ENCODE measurements around the gene IDNK.

The IDNK gene

DNA sequence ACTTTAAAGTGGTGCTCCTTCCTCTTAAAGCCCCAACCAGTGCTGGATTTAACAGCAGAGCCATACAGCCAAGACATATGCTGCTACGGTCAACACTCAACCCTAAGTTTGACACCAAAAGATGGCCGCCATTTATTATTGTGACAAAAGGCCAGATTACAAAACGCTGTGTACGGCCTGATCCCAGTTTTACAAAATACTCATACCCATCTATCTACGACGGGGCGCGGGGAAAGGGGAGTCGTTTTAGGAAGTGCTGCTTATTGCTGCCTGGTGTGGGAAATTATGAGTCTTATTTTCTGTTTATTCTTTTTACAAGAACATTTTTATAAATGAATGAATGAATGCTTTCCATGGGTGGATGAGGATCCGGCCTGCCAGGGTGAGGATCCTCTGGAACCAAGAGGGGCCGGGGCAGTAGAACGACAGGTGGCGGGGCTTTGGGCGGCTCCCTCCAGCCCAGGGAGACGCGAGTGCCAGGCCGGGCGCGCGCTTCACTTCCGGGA lies 457 bp upstream of the IDNK start:
- Histone ChIP-seq H3K4me1 (peaks cover 4% of the 10 kb centered on the region), H3K9ac (peak overlapping the region; percentile 61), H3K4me2 (ENCODE audit: low read length) (peak overlapping the region; percentile 80), H3K4me3 (ENCODE audit: low read depth, low read length) (peak overlapping the region; percentile 69), H3K27ac (peak overlapping the region; percentile 82), H3K36me3 (ENCODE audit: control insufficient read depth, insufficient read depth, low read length) (no peaks in the 10 kb centered on the region), H3K9me3 (ENCODE audit: control insufficient read depth, low read length) (no peaks in the 10 kb centered on the region), H2AFZ (peak overlapping the region; percentile 80), H3K27me3 (ENCODE audit: control insufficient read depth, insufficient read depth, low read length) (no peaks in the 10 kb centered on the region), H3K79me2 (no peaks in the 10 kb centered on the region)
- TF ChIP-seq, protein P1, sequence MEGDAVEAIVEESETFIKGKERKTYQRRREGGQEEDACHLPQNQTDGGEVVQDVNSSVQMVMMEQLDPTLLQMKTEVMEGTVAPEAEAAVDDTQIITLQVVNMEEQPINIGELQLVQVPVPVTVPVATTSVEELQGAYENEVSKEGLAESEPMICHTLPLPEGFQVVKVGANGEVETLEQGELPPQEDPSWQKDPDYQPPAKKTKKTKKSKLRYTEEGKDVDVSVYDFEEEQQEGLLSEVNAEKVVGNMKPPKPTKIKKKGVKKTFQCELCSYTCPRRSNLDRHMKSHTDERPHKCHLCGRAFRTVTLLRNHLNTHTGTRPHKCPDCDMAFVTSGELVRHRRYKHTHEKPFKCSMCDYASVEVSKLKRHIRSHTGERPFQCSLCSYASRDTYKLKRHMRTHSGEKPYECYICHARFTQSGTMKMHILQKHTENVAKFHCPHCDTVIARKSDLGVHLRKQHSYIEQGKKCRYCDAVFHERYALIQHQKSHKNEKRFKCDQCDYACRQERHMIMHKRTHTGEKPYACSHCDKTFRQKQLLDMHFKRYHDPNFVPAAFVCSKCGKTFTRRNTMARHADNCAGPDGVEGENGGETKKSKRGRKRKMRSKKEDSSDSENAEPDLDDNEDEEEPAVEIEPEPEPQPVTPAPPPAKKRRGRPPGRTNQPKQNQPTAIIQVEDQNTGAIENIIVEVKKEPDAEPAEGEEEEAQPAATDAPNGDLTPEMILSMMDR (IDR thresholded peaks at IDR 0.05), result no peak

DNA sequence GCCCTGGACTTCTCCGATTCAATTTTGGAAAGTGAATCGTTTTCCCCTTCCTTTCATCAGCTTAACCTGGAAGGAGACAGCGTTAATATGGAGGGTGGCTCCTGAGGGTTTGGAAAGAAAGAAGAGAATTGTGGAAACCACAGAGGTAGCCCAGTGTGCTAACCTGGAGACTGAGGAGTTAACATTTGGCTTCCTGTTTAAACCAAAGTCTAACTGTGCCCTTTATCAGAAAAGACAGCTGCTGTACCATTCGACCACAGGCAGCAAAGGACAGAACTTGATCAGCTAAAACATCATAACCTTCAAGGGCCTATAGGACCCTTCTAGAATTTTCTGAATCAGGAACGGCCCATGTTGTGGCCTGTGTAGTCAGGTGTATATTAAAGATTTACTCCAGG lies 735 bp downstream of the IDNK start:
- TF ChIP-seq, protein P1 (IDR thresholded peaks at IDR 0.05), result no peak
- H3K4me1 ChIP-seq, result peaks cover 5% of the 10 kb centered on the region
- peak overlapping the region; percentile 69 for H3K4me3 ChIP-seq (ENCODE audit: low read depth, low read length)
- H3K27ac ChIP-seq, result peak overlapping the region; percentile 82
- peak overlapping the region; percentile 80 for H2AFZ ChIP-seq
- H3K4me2 ChIP-seq (ENCODE audit: low read length), result peak overlapping the region; percentile 80
- no peaks in the 10 kb centered on the region for H3K79me2 ChIP-seq
- no peaks in the 10 kb centered on the region for H3K36me3 ChIP-seq (ENCODE audit: control insufficient read depth, insufficient read depth, low read length)
- no peak overlapping the region for H3K9ac ChIP-seq
- H3K9me3 ChIP-seq (ENCODE audit: control insufficient read depth, low read length), result no peaks in the 10 kb centered on the region
- H3K27me3 ChIP-seq (ENCODE audit: control insufficient read depth, insufficient read depth, low read length), result no peaks in the 10 kb centered on the region

DNA sequence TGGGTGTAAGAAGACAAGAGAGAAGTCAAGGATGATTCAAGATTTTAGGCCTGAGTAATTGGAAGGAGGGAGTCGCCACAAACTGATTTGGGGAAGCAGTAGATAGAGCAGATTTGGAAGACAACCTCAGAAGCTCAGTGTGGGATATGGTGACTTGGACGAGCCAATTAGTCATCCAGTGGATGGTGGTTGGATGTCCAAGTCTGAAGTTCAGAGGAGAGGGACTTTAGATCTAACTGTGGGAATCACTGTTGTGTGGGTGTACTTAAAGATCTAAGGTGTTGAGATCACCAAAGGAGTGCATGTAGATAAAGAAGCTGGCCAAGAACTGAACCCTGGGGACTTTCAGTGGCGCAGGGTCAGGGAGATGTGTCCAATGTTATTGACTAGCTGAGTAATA lies 2.2 kb downstream of the IDNK start:
- H3K4me2 ChIP-seq (ENCODE audit: low read length), result no peak overlapping the region
- H3K9ac ChIP-seq, result no peak overlapping the region
- H3K9me3 ChIP-seq (ENCODE audit: control insufficient read depth, low read length), result no peaks in the 10 kb centered on the region
- no peaks in the 10 kb centered on the region for H3K36me3 ChIP-seq (ENCODE audit: control insufficient read depth, insufficient read depth, low read length)
- no peaks in the 10 kb centered on the region for H3K27me3 ChIP-seq (ENCODE audit: control insufficient read depth, insufficient read depth, low read length)
- no peak overlapping the region for H3K27ac ChIP-seq
- H2AFZ ChIP-seq, result no peak overlapping the region
- H3K4me1 ChIP-seq, result peaks cover 18% of the 10 kb centered on the region
- TF ChIP-seq, protein P1 (IDR thresholded peaks at IDR 0.05), result no peak
- no peak overlapping the region for H3K4me3 ChIP-seq (ENCODE audit: low read depth, low read length)
- no peaks in the 10 kb centered on the region for H3K79me2 ChIP-seq

DNA sequence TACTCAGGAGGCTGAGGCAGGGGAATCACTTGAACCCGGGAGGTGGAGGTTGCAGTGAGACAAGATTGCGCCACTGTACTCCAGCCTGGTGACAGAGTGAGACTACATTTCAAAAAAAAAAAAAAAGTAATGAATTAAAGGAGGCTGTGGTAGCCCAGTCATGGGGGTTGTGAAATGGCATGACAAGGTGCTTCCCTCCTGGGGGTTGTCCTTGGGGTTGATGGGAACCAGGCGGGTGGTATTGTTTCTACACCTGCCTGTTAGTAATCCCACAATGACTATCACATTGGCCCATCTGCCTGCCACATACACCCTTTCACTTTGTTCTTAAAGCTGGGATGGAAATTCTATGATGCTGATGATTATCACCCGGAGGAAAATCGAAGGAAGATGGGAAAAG lies 5.6 kb downstream of the IDNK start:
- Histone ChIP-seq H3K27me3 (ENCODE audit: control insufficient read depth, insufficient read depth, low read length) (no peaks in the 10 kb centered on the region), H3K27ac (peak overlapping the region; percentile 73), H2AFZ (no peak overlapping the region), H3K9me3 (ENCODE audit: control insufficient read depth, low read length) (no peaks in the 10 kb centered on the region), H3K9ac (no peak overlapping the region), H3K79me2 (no peaks in the 10 kb centered on the region), H3K4me2 (ENCODE audit: low read length) (no peak overlapping the region), H3K4me1 (peaks cover 18% of the 10 kb centered on the region), H3K36me3 (ENCODE audit: control insufficient read depth, insufficient read depth, low read length) (no peaks in the 10 kb centered on the region), H3K4me3 (ENCODE audit: low read depth, low read length) (no peak overlapping the region)
- TF ChIP-seq, protein P1 (IDR thresholded peaks at IDR 0.05), result no peak

DNA sequence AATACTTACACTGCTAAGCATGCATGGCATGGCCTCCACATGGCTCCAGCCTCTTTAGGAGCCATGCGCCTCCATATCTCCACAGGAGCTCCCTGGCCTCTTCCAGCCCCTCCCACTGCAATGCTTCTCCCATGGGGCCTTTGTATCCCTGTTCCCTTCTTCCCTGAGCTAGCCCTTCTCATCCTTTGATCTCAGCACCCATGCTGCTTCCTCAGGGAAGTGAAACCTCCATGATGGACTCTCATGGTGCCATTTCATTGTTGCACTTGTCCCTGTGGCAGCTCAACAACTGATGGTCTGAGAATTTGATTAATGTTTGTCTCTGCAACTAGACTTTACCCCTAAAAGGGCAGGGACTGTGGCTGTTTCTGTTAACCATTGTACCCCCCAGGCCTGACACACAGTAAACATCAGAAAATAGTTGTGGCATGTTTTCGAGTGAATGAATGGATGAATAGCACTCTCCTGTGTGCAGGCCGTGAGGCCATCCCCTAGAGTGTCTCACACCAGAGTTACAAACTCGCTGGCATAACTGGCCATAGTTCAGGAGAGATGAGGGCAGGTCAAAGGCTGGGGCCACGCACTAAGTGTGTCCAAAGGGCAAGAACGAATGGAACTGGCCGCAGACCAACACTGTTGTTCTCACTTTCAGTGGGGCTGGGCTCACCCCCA lies 6.6 kb downstream of the IDNK start:
- TF ChIP-seq, protein P1 (IDR thresholded peaks at IDR 0.05), result no peak
- H3K36me3 ChIP-seq (ENCODE audit: control insufficient read depth, insufficient read depth, low read length), result no peaks in the 10 kb centered on the region
- H3K27ac ChIP-seq, result peak overlapping the region; percentile 73
- H3K27me3 ChIP-seq (ENCODE audit: control insufficient read depth, insufficient read depth, low read length), result no peaks in the 10 kb centered on the region
- H3K79me2 ChIP-seq, result no peaks in the 10 kb centered on the region
- no peak overlapping the region for H3K4me2 ChIP-seq (ENCODE audit: low read length)
- no peak overlapping the region for H3K4me3 ChIP-seq (ENCODE audit: low read depth, low read length)
- no peak overlapping the region for H2AFZ ChIP-seq
- no peaks in the 10 kb centered on the region for H3K9me3 ChIP-seq (ENCODE audit: control insufficient read depth, low read length)
- no peak overlapping the region for H3K9ac ChIP-seq
- peaks cover 14% of the 10 kb centered on the region for H3K4me1 ChIP-seq

Data from parathyroid adenoma (tissue), 2 donors.